Neutrophil (primary cell): ENCODE measurements around the gene LITAF.

Experiments used
- H3K27ac ChIP-seq: fragments of 200-600 bp; sonication (generic); 2 replicates; pipeline ENCODE4 v1.5.1; 2016; ENCODE audit warnings: mild to moderate bottlenecking, moderate library complexity
- H3K27me3 ChIP-seq: fragments of 200-600 bp; sonication (generic); 2 replicates; pipeline ENCODE4 v1.6.0; 2016; ENCODE audit warnings: mild to moderate bottlenecking
- H3K36me3 ChIP-seq: fragments of 200-600 bp; sonication (generic); 2 replicates; pipeline ENCODE4 v1.5.1; 2017
- H3K4me1 ChIP-seq, 2 experiments: fragments of 200-600 bp in 1 of 2; sonication (generic) in 1 of 2; 1 replicate in 1 of 2; 2 replicates in 1 of 2; pipeline versions ENCODE4 v1.5.1 to v1.6.1; 2013 to 2016; ENCODE audit warnings: low read depth in 1 of 2, low read length in 1 of 2, mild to moderate bottlenecking in 1 of 2, moderate library complexity in 1 of 2; ENCODE audit not compliant: control insufficient read depth in 1 of 2, insufficient read depth in 1 of 2
- H3K4me3 ChIP-seq, 2 experiments: fragments of 200-600 bp in 1 of 2; sonication (generic) in 1 of 2; 1 replicate in 1 of 2; 2 replicates in 1 of 2; pipeline ENCODE4 v1.5.1; 2013 to 2016; ENCODE audit warnings: low read depth in 1 of 2, low read length in 1 of 2, mild to moderate bottlenecking in 1 of 2, moderate library complexity in 1 of 2
- H3K9me3 ChIP-seq: fragments of 200-600 bp; sonication (generic); 2 replicates; pipeline ENCODE4 v1.5.1; 2016
- CTCF ChIP-seq: fragments of 200-600 bp; sonication (generic); IDR thresholded peaks from 2 replicates; pipeline ENCODE4 v1.5.1; 2016; ENCODE audit warnings: antibody characterized with exemption

LITAF gene

DNA sequence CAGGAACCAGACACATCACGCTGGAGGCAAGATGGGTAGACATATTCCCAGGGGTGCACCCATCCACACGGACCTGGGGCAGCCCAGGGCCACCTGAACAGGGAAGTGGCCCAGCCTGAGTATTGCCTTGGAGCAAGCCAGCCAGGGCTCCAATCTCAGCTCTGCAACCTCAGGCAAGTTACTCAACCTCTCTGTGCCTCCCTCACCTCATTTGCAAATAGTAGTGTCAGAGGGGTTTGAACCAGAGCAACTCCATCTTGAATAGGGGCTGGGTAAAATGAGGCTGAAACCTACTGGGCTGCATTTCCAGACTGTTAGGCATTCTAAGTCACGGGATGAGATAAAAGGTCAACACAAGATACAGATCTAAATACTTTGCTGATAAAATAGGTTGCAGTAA, 46.4 kb upstream of the LITAF start:
- Histone ChIP-seq H3K4me1 (peaks cover 86 to 92% of the 10 kb centered on the region in 2 experiments), H3K4me3 (no peak overlapping the region), H3K9me3 (no peaks in the 10 kb centered on the region), H3K27ac (peak overlapping the region; percentile 86), H3K27me3 (no peaks in the 10 kb centered on the region), H3K36me3 (no peaks in the 10 kb centered on the region)
- TF ChIP-seq CTCF = no peak

- H3K4me3 ChIP-seq = no peak overlapping the region
- no peaks in the 10 kb centered on the region for H3K36me3 ChIP-seq
- H3K4me1 ChIP-seq = peaks cover 90 to 96% of the 10 kb centered on the region in 2 experiments
- H3K27ac ChIP-seq = peak overlapping the region; percentile 62
- no peak for TF ChIP-seq CTCF
- H3K27me3 ChIP-seq = no peaks in the 10 kb centered on the region
- no peaks in the 10 kb centered on the region for H3K9me3 ChIP-seq
Observed at GRCh38 chr16:11632455-11632939, 45.8 kb upstream of the LITAF start.

DNA sequence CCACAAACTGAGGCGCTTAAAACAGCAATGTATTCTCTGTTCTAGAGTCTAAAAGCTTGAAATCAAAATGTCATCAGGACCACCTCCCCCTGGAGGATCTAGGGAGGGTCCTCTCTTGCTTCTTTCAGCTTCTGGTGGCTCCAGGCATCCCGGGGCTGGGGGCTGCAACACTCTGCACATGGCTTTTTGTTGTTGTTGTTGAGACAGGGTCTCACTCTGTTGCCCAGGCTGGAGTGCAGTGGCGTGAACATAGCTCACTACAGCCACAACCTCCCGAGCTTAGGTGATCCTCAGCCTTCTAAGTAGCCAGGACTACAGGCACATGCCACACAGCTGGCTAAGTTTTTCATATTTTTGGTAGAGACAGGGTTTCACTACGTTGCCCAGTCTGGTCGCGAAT, 44.5 kb upstream of the LITAF start:
- no peaks in the 10 kb centered on the region for H3K27me3 ChIP-seq
- no peaks in the 10 kb centered on the region for H3K9me3 ChIP-seq
- no peak for TF ChIP-seq CTCF
- no peaks in the 10 kb centered on the region for H3K36me3 ChIP-seq
- no peak overlapping the region for H3K4me3 ChIP-seq
- peak overlapping the region; percentile 96 for H3K27ac ChIP-seq
- H3K4me1 ChIP-seq = peaks cover 93 to 96% of the 10 kb centered on the region in 2 experiments

- no peaks in the 10 kb centered on the region for H3K36me3 ChIP-seq
- no peak overlapping the region for H3K4me3 ChIP-seq
- no peaks in the 10 kb centered on the region for H3K9me3 ChIP-seq
- peaks cover 93 to 96% of the 10 kb centered on the region in 2 experiments for H3K4me1 ChIP-seq
- no peak for TF ChIP-seq CTCF
- no peaks in the 10 kb centered on the region for H3K27me3 ChIP-seq
- peak overlapping the region; percentile 96 for H3K27ac ChIP-seq
Observed at GRCh38 chr16:11630768-11631056, 44.0 kb upstream of the LITAF start.

- Histone ChIP-seq H3K27me3 (no peaks in the 10 kb centered on the region), H3K4me1 (peaks cover 93 to 96% of the 10 kb centered on the region in 2 experiments), H3K4me3 (peak overlapping the region; percentile 49 to 61), H3K9me3 (no peaks in the 10 kb centered on the region), H3K27ac (peak overlapping the region; percentile 96), H3K36me3 (no peaks in the 10 kb centered on the region)
- TF ChIP-seq CTCF = no peak
Observed at GRCh38 chr16:11630046-11630767, 43.5 kb upstream of the LITAF start.
